ENCODE measurements around the gene OTX2. TPM values are rescaled to one million over a fixed set of nuclear protein-coding genes. Genes with fewer than 3 reads are reported as not detected.
A peak's percentile ranks its signal among the peaks of the same experiment; 100 is the strongest.

The OTX2 gene
- not detected for total RNA-seq

DNA sequence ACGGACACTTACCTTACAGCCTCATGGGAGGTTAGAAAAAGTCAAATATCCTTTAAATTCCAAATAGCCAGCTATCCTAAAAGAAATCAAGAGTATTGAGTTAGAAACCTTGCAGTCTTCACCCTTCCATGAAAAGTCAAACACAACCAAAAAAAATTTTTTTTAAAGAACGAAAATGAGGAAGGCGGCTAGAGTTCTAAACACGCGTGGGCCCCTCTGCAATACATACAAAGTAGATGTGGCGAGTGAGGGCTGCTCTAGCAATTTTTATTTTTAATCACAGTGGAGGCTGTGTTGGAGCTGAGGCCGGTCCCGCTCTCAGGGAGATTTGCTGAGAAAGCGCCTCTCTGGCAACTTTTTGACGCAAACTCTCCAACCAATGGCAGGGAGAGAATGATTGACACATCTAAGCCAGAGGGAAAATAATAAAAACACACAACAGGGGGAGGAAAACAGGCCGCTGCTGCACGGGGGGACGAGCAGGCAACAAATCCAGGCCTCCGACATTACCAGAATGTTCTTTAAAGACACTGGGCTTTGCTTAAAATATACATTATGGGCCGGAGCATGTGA is at the start of gene OTX2:
TSS of gene OTX2 (minus strand) at position 333 of the 573 bp plus-strand sequence. CDS start 5,023 bp downstream, outside the sequence.
- Mint-ChIP-seq H3K4me1 (peaks cover 28% of the 10 kb centered on the region), H3K27ac (peak within 1 kb of the TSS; percentile 74), H3K36me3 (peaks cover 19% of the 10 kb centered on the region), H3K9me3 (peaks cover 15% of the 10 kb centered on the region), H3K27me3 (peaks cover 93% of the 10 kb centered on the region), H3K4me3 (peak within 1 kb of the TSS; percentile 43)
- DNase-seq = no peak

DNA sequence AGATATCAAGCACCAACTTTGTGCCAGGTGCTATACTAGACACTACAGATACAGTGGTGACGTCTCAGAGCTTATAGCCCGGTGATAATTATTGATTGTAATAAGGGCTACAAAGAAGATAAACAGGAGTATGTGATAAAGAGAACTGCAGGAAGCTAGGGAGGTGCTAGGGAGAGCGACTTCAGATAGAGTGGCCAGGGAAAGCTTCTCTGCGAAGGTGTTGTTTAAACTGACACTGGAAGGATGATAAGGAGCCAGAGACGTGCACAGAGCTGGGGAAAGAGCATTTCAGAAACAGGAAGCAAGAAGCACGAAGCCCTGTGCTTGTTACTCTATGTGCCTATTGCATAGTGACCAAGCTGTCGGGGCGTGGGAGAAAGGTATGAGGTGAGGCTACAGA is 48.1 kb upstream of the OTX2 start:
- Mint-ChIP-seq H3K27me3 (peaks cover 38% of the 10 kb centered on the region), H3K4me1 (no peaks in the 10 kb centered on the region), H3K27ac (no peak overlapping the region)

DNA sequence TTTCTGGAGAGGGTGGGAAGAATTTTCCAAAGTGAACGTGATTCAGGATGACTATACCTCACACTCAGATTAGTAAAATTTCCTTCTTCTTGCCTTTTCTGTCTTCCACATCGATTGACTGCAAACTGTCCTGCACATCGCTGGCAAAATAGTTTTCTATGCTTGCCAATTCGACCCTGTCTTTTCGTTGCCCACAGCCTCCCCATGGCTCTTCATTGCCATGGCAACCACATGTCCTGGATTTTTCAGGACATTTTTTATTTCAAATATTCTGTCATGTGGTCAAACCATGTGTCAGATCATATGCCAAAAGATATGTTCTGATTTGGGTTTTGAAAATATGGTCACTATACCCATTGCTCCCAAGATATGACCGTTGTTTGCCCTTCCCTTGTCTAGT is 46.9 kb upstream of the OTX2 start:
- H3K27me3 Mint-ChIP-seq = peaks cover 38% of the 10 kb centered on the region
- no peak for DNase-seq
- no peak overlapping the region for H3K27ac Mint-ChIP-seq
- no peaks in the 10 kb centered on the region for H3K4me1 Mint-ChIP-seq
- H3K4me3 Mint-ChIP-seq = no peak overlapping the region
- H3K36me3 Mint-ChIP-seq = no peaks in the 10 kb centered on the region
- H3K9me3 Mint-ChIP-seq = no peaks in the 10 kb centered on the region

More for the DNA sequence above, 48.1 kb upstream of the OTX2 start:
- Mint-ChIP-seq H3K4me3 (no peak overlapping the region), H3K36me3 (no peaks in the 10 kb centered on the region), H3K9me3 (no peaks in the 10 kb centered on the region)
- no peak for DNase-seq

DNA sequence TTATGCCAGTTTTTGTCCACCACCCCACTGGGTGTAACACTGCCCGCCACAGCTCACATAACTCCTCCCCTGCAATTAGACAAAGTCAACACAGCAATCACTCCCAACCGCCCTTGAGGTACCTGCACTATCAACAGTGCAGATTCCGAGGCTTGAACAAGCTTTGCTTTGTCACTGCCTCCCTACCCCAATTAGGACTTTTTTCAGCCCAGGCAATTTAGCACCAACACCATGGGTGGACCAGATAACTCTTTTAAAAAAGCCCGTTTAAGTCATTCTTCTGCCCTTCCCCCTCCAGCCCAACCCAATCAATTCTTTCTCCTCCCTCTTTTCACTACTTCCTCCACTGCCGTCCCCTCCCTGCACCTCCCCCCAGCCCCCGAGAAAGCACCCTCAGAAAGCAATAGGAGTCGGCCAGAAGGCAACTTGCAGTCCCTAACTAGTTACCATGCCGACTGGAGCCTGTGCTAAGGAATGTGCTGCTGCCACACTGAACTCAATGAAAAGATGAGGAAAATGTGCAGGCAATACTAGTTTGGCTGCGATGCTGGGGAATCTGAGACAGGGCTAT is 45.7 kb upstream of the OTX2 start:
- H3K27me3 Mint-ChIP-seq = peaks cover 42% of the 10 kb centered on the region
- no peaks in the 10 kb centered on the region for H3K4me1 Mint-ChIP-seq
- H3K4me3 Mint-ChIP-seq = no peak overlapping the region
- no peak overlapping the region for H3K27ac Mint-ChIP-seq
- H3K9me3 Mint-ChIP-seq = no peaks in the 10 kb centered on the region
- no peaks in the 10 kb centered on the region for H3K36me3 Mint-ChIP-seq
- DNase-seq = no peak

DNA sequence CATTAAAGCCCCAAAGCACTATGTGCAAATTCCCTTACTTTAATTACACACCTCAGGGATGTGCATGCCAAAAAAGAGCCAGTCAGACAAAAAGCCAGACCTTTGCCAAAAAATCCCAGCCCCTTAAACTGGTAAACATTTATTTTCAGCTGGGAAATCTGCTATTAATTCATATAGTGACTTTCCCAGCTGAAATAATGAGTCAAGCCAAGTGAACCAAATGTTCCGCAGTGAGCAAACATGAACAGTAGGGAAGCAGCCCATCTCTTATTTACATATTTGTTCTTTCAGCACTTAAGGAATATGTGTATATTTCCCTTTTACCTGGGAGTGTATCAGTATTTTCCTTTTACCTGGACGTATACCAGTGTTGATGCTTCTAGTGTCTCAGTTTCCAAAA is 44.0 kb upstream of the OTX2 start:
- H3K27ac Mint-ChIP-seq = no peak overlapping the region
- H3K9me3 Mint-ChIP-seq = no peaks in the 10 kb centered on the region
- H3K36me3 Mint-ChIP-seq = no peaks in the 10 kb centered on the region
- H3K27me3 Mint-ChIP-seq = peaks cover 43% of the 10 kb centered on the region
- H3K4me1 Mint-ChIP-seq = no peaks in the 10 kb centered on the region
- DNase-seq = no peak
- no peak overlapping the region for H3K4me3 Mint-ChIP-seq

DNA sequence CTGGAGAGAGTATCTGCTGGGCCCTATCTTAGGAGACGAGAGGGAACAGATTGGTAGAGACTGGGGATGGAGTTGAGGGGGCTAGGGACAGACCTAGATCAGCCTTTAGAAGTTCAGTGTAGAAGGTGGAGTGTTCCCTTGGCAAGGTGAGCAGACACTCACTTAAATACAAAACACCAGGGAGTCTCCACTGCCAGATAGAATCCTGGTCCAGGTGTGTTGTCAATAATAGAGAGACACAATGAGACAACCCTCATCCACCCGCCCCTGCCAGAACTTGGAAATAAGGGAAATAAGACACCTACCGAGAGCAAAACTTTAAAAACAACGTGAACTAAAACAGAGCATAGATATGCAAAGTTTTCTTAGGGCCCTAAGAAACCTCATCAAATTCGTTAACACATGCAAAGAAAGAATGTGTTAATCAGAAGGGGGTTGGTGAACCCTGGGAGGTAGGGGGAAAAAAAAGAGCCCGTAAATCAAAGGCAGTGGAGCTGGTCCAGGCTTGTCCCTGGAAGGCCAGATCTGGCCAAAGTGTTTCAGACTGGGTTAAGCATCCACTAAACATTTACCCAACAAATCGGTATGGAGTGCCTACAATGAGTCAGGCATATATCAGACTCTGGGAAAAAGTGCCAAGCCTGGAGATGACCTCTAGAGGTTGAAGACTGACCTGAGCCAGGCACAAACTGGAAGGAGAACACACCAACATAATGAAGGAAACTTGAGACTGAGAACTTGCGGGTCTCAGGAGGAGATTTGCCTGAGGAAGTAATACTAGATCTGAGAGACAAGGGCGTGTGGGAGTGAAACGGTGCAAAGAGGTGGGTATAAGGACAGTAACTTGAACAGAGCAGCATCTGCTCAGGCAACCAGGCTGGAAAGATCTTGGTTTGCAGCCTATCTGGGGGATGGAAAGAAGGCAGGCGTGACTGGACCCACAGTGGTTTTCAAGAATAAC is 37.0 kb upstream of the OTX2 start:
- Mint-ChIP-seq H3K4me1 (peaks cover 4% of the 10 kb centered on the region), H3K9me3 (no peaks in the 10 kb centered on the region), H3K4me3 (no peak overlapping the region), H3K36me3 (no peaks in the 10 kb centered on the region), H3K27me3 (peaks cover 48% of the 10 kb centered on the region), H3K27ac (no peak overlapping the region)
- no peak for DNase-seq

DNA sequence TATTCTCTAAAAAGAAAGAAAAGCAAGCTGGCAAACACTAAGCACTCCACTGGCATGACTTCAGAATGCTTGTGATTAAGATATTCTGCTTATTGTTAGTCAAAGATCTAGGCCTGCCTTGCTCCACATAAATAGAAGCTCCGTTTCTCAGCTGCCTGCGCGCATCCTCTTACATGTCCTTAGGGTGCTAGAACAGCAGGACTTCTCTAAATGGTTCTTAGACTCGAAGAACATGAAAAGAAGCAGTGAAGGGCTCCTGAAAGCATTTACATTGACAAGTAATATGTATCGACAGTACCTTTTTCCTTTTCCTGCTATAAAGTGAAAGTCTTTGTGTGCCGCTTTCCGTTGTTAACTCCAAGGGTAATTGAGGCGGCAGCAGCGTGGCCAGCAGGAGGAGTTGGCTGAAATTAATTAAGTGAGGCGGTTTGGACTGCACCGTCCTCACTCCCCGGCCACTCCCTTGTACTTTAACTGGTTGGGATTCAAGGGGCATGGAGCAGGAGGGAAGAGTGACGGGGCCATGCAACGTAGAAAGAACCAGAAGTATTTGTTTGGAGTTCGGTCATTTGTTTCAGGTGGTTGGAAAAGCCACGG is 34.2 kb upstream of the OTX2 start:
- Mint-ChIP-seq H3K27me3 (peaks cover 42% of the 10 kb centered on the region), H3K9me3 (no peaks in the 10 kb centered on the region), H3K4me3 (no peak overlapping the region), H3K4me1 (peaks cover 4% of the 10 kb centered on the region), H3K27ac (no peak overlapping the region), H3K36me3 (no peaks in the 10 kb centered on the region)
- no peak for DNase-seq

DNA sequence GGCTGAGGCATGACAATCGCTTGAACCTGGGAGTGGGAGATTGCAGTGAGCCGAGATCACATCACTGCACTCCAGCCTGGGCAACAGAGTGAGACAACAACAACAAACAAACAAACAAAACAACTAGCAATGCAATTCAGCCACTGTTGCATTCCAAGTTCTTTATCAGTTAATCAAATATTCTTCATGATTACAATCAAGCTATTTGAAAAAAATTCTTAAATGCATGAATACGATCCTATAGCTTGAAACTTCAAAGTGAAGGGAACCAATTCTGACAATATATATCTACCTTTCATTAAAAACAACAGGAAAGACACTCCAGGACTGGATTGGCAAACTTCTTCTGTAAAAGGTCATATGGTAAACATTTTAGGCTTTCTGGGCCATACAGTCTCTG is 31.3 kb upstream of the OTX2 start:
- H3K4me1 Mint-ChIP-seq = peaks cover 4% of the 10 kb centered on the region
- DNase-seq = no peak
- H3K27ac Mint-ChIP-seq = no peak overlapping the region
- no peak overlapping the region for H3K4me3 Mint-ChIP-seq
- H3K9me3 Mint-ChIP-seq = no peaks in the 10 kb centered on the region
- H3K27me3 Mint-ChIP-seq = peaks cover 30% of the 10 kb centered on the region
- H3K36me3 Mint-ChIP-seq = no peaks in the 10 kb centered on the region

DNA sequence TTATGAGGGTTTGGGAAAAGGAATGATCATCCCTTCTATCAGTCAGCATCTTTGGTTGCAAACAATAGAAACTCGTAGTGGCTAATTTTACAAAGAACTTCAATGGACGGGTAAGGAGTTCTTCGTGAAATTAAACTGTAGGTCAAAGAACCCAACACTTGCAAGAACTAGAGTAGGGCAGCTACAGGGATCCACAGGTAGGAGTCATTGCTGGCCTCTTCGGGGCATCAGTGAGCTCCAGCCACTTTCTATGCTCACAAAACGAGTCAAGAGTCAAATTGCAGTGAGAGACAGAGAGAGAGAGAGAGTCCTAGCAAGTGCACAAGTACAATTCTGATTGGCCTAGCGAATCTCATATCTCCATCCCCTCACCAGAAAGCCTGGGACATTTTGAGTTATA is 29.9 kb upstream of the OTX2 start:
- Mint-ChIP-seq H3K4me3 (no peak overlapping the region), H3K9me3 (no peaks in the 10 kb centered on the region), H3K36me3 (no peaks in the 10 kb centered on the region), H3K27me3 (peaks cover 25% of the 10 kb centered on the region), H3K4me1 (peaks cover 4% of the 10 kb centered on the region), H3K27ac (no peak overlapping the region)
- no peak for DNase-seq

DNA sequence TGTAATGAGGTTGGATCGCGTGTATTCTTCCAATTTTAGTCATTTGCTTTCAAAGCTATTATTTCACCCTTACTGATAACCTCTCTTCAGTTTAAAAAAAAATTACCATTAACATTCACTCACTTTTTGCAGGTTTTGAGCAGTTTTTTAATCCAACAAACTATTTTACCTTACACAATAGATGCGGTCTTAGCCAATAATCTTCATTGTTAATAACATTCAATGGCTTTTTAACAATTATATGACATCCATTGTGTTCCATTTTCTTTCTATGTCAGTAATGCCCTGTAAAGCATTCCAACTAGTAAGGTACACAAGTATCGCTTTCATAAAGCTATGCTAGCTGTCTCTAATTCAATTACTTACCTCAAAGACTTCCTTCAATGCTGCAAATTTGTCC is 18.9 kb upstream of the OTX2 start:
- Mint-ChIP-seq H3K4me3 (no peak overlapping the region), H3K27me3 (peaks cover 13% of the 10 kb centered on the region), H3K36me3 (no peaks in the 10 kb centered on the region), H3K9me3 (no peaks in the 10 kb centered on the region), H3K27ac (no peak overlapping the region), H3K4me1 (no peaks in the 10 kb centered on the region)
- no peak for DNase-seq

DNA sequence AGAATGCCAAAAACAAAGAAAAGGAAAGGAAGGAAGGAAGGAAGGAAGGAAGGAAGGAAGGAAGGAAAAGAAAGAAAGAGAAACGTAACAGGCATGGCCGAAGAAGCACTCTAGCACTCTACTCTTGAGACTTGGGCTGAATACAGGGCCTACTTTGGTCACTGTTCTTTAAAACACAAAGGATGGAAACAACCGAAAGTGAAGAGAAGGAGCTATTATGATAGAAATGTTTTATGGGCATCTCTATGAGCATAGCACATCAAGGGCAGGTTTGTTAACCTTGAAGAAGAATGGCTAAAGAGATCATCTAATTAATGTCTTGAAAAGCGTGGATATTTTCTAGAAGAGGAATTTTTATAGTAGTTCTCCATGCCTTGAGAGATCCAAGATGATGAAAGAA is 15.9 kb upstream of the OTX2 start:
- H3K4me1 Mint-ChIP-seq = no peaks in the 10 kb centered on the region
- no peaks in the 10 kb centered on the region for H3K9me3 Mint-ChIP-seq
- DNase-seq = no peak
- no peak overlapping the region for H3K27ac Mint-ChIP-seq
- H3K4me3 Mint-ChIP-seq = no peak overlapping the region
- H3K27me3 Mint-ChIP-seq = peaks cover 29% of the 10 kb centered on the region
- H3K36me3 Mint-ChIP-seq = no peaks in the 10 kb centered on the region

DNA sequence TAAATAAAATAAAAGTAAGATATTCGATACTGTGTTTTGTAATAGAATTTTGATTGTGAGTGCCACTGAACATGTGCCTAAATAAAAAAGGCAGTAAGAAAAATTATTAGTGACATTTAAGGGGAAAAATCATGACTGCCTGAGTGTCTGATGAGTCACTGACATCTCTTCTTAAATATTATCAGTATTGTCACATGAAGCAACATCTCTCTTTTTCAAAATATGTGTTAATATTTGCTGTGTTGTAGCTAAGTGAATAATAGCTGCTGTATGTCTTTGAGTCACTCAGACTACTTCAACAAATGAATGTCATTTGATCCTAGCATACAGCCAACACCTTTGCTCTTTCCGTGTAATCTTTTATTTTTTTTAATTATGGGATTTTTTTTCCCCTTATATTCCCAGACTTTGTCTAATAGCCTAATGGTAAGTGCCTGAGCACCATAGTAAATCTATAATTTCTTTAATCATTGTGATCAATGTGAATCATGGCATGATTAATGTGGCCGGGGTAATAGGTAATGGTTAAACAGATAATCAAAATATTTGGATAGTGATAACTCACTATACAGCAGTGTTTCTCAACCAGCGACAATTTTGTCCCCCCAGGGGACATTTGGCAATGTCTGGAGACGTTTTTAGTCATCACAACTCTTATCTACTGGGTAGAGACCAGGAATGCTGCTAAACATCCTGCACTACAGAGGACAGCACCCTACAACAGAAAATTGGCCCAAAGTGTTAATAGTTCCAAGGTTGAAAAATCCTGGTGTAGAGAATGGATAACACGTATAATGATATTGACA is 11.7 kb upstream of the OTX2 start:
- Mint-ChIP-seq H3K4me3 (no peak overlapping the region), H3K9me3 (no peaks in the 10 kb centered on the region), H3K4me1 (no peaks in the 10 kb centered on the region), H3K27ac (no peak overlapping the region), H3K36me3 (no peaks in the 10 kb centered on the region), H3K27me3 (peaks cover 51% of the 10 kb centered on the region)
- DNase-seq = no peak

DNA sequence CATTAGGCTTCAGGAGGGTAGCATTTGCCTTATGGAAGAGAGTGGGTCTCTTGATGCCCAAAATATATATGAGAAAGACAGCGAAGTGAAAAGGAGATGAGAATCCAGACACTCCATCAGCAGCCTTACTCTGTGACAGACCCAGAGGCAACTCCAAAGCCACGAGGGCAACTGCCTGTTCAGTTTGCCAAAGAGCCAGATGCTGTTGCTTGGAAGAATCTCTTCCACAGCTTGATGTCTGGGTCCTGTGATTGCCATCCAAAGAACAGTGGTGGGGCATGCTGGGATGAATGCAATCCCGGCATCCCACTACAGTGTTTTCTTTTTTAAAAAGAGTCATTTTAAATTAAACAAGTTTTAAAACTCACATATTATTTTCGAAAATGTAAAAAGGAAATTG is 10.9 kb upstream of the OTX2 start:
- no peaks in the 10 kb centered on the region for H3K4me1 Mint-ChIP-seq
- H3K27me3 Mint-ChIP-seq = peaks cover 58% of the 10 kb centered on the region
- no peak for DNase-seq
- no peaks in the 10 kb centered on the region for H3K9me3 Mint-ChIP-seq
- H3K36me3 Mint-ChIP-seq = no peaks in the 10 kb centered on the region
- H3K4me3 Mint-ChIP-seq = no peak overlapping the region
- H3K27ac Mint-ChIP-seq = no peak overlapping the region

DNA sequence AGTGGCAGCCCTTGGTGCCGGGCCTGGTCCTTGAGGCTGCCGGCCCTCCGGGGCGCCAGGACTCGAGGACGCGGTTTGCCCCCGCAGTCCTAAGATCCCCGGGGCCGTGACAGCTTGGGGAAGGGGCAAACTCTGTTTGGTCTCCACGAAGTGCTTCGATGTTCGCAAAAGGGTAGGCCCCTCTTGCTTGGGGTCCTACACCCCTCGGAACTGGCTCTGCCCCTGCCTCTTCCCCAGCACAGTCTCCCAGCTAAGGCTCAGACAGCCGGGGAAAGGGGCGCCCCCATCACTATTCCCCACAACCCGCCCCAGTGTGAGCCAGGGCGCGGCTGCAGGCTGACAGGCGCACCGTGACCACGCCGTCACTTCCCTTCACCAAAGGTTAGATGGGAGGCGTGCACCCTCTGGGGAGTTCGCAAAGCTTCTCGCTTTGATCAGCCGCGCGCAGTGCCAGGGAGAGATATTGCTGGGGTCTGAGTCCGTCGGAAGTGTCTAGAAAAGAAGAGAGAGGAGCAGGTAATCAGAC is 7.2 kb upstream of the OTX2 start:
- Mint-ChIP-seq H3K36me3 (no peaks in the 10 kb centered on the region), H3K9me3 (no peaks in the 10 kb centered on the region), H3K27me3 (peaks cover 79% of the 10 kb centered on the region), H3K4me3 (no peak overlapping the region), H3K4me1 (no peaks in the 10 kb centered on the region), H3K27ac (no peak overlapping the region)
- no peak for DNase-seq

All from activated naive CD8-positive, alpha-beta T cell treated with anti-CD3 and anti-CD28 coated beads for 36 hours (primary cell).